Fibroblast of gingiva (primary cell): Measurements from ENCODE around the gene IL27RA.
"Not testable (repeated sequence)": the region's sequence is repeated elsewhere in the genome, so short reads cannot be mapped to it uniquely, and the experiment has no call there.

Source experiments
- DNase-seq: peaks from one replicate; pipeline ENCODE4 v3.0.0-alpha.2; 2011; ENCODE audit warnings: low read depth

Gene IL27RA

DNA sequence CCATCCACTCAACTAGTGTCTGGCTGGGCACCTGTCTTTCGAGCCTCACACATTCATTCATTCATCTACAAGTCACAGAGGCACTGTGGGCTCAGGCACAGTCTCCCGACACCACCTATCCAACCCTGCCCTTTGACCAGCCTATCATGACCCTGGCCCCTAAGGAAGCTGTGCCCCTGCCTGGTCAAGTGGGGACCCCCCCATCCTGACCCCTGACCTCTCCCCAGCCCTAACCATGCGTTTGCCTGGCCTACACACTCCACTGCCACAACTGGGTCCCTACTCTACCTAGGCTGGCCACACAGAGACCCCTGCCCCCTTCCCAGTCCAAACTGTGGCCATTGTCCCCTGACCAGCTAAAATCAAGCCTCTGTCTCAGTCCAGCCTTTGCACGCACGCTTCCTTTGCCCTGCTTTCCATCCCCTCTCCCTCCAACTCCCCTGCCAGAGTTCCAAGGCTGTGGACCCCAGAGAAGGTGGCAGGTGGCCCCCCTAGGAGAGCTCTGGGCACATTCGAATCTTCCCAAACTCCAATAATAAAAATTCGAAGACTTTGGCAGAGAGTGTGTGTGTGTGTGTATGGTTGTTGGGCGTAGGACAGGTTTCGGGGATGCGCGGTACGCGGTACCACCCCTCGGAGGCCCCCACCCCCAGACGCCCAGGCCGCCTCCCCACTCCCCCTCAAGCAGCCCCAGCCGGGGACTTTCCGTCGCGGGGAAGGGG, 404 bp upstream of the IL27RA start:
- DNase-seq = no peak

DNA sequence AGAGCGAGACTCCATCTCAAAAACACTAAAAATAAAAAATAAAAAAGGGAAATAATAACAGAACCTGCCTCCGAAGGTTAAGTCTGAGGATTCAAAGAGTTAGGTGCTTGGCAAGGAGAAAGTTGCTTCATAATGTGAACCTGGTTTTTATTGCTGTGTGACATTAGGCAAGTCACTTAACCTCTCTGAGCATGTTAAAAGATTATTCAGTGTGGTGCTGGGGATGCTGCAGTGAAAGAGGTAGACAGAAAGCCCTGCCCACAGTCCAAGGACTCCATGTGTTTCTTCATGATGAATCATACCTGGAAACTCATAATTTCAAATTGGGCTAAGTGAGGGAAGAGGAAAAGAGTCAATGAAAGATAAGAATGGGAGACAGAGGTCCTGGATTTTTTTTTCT, 2.4 kb downstream of the IL27RA start:
- no peak for DNase-seq

DNA sequence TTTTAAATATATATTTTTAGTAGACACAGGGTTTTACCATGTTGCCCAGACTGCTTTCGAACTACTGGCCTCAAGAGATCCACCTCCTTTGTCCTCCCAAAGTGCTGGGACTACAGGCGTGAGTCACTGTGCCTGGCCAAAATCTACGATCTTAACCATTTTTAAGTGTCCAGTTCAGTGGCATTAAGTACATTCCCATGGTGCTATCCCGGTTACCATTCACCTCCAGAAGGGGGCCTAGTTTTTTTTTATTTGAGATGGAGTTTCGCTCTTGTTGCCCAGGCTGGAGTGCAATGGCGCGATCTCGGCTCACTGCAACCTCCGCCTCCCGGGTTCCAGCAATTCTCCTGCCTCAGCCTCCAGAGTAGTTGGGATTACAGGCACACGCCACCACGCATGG, 3.6 kb downstream of the IL27RA start:
- not testable (repeated sequence) for DNase-seq

DNA sequence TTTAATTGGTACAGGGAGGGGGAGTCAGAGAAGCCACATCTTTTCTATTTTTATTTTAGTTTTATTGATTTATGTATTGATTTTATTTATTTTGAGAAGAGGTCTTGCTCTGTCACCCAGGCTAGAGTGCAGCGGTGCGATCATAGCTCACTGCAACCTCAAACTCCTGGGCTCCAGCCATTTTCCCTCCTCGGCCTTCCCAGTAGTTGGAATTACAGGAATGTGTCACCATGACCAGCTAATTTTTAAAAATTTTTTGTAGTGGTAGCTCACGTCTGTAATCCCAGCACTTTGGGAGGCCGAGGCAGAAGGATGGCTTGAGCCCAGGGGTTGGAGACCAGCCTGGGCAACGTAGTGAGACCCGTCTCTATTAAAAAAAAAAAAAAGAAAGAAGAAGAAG, 4.1 kb downstream of the IL27RA start:
- peak; percentile 41 for DNase-seq

DNA sequence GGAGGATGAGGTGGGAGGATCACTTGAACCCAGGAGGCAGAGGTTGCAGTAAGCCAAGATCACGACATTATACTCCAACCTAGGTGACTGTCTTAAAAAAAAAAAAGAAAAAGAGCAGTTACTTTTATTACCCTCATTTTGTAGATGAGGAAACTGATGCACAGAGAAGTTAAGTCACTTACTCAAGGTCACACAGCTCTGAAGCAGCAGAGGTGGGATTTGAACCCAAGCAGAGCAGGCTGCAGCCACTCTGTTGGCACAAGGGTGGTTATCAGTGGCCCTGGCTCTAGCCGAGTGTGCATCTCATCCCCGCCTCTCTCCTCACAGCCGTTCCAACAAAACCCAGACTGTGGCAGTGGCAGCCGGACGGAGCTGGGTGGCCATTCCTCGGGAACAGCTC, 7.6 kb downstream of the IL27RA start:
- no peak for DNase-seq

DNA sequence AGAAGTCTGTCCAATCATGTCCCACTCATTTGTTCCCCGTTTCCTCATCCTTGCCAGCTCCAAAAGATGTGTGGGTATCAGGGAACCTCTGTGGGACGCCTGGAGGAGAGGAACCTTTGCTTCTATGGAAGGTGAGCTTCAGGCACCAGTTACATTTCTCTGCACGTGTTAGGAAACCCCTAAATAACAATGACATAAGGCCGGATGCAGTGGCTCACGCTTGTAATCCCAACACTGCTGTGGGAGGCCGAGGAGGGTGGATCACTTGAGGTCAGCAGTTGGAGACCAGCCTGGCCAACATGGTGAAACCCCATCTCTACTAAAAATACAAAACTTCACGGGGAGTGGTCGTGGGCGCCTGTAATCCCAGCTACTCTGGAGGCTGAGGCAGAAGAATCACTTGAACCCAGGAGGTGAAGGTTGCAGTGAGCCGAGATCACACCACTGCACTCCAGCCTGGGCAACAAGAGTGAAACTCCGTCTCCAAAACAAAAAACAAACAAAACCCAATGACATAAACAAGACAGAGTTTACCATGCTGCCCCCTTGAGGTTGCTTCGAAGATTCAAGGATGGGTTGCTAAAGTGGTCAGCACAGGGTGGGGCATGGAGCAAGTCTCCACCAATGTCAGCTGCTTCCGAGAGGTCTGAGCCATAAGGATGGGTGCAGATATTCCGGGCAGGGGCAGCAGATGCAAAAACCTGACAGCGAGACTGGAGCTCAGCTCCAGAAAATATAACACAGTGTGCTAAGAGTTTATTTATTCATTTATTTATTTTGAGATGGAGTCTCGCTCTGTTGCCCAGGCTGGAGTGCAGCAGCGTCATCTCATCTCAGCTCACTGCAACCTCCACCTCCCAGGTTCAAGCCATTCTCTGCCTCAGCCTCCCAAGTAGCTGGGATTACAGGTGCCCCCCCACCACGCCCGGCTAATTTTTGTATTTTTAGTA, 11.4 kb downstream of the IL27RA start:
- peak; percentile 75 for DNase-seq

DNA sequence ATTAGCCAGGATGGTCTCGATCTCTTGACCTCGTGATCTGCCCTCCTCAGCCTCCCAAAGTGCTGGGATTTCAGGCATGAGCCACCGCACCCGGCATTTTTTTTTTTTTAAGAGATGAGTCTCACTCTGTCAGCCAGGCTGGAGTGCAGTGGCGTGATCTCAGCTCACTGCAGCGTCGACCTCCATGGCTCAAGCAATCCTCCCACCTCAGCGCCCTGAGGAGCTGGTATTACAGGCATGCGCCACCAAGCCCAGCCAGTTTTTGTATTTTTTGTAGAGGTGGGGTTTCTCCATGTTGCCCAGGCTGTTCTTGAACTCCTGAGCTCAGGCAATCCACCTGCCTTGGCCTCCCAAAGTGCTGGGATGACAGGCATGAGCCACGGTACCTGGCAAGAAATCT, 16.3 kb downstream of the IL27RA start:
- DNase-seq = not testable (repeated sequence)

DNA sequence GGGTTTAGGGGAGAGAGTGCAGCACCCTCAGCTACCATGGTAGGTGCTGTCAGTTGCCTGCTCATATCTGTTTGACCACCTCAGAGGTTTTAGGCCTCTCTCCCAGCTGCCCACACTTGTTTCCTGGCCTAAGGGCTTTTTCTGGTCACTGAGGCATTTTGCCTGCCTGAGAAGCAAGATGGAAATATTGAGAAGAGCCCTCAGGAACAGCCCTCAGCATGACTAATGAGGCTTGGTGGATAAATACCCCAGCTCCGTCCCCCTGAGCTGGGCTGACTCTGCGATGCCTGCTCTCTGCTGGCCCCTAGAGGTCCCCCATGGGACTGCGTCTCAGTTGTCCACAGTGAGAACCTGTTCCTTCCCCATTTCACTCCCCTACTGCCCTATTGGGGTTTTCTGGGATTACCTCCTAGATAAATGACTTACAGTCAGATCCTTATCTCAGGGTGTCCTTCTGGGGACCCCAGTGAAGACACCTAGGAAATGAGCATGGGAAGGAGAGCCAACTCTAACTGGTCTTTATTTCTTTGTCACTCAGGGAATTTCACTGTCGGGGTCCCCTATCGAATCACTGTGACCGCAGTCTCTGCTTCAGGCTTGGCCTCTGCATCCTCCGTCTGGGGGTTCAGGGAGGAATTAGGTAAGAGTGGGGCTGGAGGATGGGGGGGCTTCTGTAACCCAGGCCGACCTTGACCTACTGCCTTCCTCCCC, 17.0 kb downstream of the IL27RA start:
- DNase-seq = no peak

DNA sequence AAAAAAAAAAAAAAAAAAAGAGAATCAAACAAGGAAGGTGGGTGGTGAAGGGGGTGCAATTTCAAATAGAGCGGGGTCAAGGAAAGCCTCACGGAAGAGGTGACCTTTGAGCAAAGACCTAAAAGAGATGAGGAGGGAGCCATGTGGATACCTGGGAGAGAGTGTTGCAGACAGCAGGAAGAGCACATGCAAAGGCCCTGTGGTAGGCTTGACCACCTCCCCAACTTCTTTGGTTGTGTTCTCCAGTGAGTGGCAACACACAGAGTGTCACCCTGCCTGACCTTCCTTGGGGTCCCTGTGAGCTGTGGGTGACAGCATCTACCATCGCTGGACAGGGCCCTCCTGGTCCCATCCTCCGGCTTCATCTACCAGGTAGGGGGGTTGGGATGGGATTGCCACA, 18.9 kb downstream of the IL27RA start:
- DNase-seq = no peak

DNA sequence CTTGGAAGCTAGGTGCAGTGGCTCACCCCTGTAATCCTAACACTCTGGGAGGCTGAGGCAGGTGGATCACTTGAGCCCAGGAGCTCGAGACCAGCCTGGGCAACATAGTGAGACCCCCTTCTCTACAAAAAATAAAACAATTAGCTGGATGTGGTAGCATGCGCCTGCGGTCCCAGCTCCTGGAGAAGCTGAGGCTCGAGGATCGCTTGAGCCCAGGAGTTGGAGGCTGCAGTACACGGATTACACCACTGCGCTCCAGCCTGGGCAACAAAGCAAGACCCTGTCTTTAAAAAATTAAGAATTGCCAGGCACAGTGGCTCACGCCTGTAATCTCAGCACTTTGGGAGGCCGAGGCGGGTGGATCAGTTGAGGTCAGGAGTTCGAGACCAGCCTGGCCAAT, 19.4 kb downstream of the IL27RA start:
- not testable (repeated sequence) for DNase-seq

DNA sequence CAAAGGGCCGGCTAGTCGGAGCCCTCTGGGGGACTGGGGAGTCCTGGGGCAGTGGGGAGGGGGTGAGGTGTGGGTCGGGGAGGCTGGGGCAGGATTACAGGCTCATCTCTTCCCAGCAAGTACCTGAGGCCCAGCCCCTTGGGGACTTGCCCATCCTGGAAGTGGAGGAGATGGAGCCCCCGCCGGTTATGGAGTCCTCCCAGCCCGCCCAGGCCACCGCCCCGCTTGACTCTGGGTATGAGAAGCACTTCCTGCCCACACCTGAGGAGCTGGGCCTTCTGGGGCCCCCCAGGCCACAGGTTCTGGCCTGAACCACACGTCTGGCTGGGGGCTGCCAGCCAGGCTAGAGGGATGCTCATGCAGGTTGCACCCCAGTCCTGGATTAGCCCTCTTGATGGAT, 20.4 kb downstream of the IL27RA start:
- no peak for DNase-seq

DNA sequence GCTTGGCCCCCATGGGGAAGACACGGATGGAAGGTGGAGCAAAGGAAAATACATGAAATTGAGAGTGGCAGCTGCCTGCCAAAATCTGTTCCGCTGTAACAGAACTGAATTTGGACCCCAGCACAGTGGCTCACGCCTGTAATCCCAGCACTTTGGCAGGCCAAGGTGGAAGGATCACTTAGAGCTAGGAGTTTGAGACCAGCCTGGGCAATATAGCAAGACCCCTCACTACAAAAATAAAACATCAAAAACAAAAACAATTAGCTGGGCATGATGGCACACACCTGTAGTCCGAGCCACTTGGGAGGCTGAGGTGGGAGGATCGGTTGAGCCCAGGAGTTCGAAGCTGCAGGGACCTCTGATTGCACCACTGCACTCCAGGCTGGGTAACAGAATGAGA, 20.9 kb downstream of the IL27RA start:
- DNase-seq = no peak

DNA sequence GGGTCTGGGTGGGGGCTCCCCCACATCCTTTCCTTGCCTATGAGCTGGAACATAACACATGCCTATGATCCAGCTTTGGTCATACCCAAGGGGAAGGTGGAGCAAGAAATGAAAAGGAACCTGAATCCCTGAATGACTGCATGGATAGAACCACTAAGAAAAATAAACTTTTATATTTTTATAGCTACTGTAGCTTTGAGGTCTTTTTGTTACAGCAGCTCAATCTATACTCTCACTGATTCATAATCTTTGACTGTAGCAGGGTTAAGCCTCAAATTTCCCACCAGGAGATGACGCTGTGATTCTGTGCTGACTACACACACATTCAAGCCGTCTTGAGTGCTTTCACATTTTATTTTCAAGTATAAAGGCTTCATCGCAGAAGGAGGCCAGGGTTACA, 21.5 kb downstream of the IL27RA start:
- DNase-seq = no peak

DNA sequence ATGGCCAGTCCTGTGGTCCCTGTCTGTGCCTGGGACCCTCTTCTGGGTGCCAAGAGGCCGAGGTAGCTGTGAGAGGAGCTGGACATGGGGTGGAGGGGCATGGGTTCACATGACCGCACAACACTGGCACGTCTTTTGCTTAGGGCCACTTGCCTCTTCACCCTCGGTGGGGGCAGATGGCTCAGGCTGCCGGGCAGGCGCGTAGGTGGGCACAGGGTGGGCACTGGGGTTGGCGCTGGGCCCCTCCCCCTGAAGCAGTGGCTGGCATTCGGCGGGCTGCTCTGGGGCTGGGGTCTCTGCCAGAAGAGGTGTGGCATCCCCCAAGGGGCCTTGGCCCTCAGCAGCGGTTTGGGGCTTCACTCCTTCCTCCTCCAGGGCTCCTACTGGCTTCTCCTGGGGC, 21.9 kb downstream of the IL27RA start:
- DNase-seq = no peak

DNA sequence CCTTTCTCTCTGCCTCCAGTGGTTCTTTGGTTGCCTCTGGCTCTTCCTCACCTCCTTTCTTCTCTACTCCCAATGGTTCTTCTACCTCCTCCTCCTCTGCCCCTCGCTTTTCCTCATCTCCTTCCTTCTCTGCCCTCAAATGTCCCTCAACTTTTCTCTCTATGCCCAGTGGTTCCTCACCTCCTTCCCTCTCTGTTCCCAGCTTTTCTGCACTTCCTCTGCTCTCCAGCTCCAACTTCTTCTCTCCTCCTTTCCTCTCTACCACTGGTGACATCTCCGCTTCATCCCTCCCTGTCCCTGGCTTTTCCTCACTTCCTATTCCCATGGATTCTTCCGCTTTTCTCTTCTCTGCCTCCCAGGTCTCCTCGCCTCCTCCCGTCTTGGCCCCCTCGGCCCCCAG, 22.5 kb downstream of the IL27RA start:
- no peak for DNase-seq

DNA sequence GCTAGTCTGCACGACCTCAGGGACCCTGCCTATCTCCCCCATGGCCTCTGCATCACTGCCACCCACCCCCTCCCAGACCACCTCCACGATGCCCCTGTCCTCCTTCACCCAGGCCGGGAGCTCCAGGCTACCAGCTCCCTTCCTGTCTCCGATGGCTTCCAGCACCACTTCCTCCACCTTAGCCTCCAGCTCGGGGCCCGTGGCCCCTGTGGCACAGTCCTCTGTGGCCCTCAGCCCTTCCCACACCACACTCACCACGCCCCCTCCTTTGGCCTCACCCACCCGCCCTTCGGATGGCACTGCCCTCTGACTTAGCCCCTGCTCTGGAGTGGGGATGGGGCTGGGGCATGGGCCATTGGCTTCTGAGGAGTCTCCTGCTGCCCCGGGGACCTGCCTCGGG, 23.2 kb downstream of the IL27RA start:
- DNase-seq = no peak

DNA sequence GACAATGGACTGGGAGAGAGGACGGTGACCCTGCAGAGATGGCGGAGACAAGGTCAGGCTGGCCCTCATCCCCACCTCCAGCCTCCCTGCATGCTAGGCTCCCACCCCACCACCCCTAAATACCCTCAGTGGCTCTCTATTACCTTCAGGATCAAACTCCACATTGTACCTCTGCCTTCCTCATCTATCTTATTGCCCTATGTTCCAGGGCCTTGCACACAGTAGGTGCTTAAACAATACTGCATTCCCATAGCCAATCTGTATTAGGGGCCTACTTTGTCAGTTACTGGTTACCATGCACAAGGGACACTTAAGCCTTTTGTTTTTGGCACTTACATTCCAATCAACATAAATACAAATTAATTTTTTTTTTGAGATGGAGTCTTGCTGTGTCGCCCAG, 23.8 kb downstream of the IL27RA start:
- no peak for DNase-seq

DNA sequence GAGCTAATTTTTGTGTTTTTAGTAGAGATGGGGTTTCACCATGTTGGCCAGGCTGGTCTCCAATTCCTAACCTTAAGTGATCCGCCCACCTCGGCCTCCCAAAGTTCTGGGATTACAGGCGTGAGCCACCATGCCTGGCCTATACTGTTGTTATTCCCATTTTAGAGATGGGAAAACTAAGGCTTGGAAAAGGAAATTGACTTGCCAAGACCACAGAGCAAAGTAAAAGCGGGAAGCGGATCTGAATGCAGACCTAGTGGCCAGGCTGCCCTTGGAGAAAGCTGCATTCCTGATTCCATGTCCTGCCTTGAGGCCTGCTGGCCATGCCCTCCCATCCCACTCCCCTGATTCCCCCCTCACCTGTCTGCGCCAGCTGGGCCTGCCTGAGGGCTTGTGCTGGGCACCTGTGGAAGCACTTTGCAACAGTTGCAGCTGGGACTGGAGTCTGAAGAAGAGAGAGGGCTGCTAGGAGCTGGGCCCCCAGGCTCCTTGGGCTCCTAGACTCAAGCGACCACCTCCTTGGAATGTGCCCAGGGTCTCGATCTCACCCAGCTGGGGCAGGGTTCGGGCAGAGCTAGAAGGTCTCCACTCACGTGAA, 24.6 kb downstream of the IL27RA start:
- no peak for DNase-seq

DNA sequence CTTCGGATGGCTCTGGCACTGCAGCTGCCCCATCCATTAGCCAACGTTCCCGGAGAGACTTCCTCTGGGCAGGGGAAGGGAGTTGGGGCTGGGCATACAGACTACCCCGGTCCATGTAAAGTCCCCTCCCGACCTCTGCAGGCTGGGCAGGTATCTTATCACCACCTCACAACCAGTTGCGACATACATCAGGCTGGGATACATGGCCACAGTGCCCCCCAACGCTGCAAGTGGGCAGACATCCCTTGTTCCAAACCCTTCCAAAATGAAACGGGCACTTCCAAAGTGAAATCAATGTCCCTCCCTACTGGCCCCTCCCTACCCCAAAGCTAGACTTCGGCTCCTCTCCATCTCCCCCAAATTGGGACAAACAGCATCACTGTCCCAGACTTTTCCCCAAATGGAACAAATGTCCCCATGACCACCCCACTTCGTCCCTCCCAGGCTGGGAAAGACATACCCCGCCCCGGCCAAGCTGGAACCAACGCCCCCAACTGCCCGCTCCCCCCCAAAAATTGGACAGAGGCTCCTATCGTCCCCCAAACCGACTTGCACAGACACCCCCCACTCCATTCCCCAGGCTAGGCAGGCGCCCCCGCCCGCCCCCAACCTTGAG, 25.3 kb downstream of the IL27RA start:
- DNase-seq = no peak

DNA sequence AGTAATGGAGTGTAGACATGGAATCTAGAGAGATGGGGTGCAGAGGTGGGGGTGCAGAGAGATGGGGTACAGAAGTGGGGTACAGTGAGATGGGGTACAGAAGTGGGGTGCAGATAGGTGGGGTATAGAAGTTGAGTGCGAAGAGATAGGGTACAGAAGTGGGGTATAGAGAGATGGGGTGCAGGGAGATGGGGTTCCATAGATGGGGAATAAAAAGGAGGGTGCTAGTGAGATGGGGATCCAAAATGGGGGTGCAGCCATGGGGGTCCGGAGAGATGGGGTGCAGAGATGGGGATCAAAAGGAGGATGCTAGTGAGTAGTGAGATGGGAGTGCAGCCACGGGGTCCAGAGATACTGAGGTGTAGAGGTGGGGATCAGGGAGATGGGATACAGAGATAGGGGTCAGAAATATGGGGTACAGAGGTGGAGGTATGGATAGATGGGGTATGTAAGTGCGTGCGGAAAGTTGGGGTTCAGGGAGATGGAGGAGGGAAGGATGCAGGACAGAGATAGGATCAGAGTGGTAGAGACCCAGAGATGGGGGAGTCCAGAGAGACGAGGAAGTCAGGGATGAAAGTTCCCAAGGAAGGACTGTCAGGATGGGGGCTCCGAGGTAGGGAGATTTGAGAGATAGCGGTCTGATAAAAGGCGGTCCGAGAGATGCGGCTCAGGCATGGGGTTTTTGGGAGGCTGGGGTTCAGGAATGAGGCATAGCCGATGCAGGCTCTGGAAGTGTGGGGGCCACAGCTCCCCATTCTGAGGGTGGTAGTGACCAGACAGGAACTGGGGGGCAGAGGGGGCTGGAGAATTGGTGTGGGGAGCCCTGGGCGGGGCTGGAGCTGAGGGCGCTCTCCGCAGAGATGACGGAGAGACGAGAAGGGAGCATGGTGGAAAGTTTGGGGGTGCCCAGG, 26.9 kb downstream of the IL27RA start:
- DNase-seq = no peak

DNA sequence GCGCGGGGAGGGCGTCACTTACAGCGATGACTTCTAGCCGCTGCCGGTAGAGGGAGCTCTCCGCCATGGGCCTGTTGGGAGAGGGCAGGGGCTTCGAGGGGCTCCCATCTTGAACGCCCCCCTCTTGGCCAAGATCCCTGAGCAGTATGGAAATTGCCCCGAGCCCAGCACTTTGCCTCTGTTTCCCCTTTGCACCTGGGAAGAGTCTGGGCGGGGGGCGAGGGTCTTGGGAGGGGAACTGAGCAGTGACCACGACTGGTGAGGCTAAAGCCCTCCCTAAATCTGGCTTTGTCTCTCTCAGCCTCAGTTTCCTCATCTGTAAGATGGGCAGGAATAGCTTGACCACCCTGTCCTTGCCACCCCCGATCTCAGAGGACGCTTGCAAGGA, 27.5 kb downstream of the IL27RA start:
- DNase-seq = no peak
